Caco-2 (cell line): ENCODE data around the gene ATOH8. TPM values are rescaled to one million over a fixed set of nuclear protein-coding genes. Genes with fewer than 3 reads are reported as not detected.
"Not testable (repeated sequence)": the region's sequence is repeated elsewhere in the genome, so short reads cannot be mapped to it uniquely, and the experiment has no call there.

ENCODE experiments used
- BruUV-seq: library from RNA; stranded (reverse); fragments of 400-500 nt; replicated peaks from 2 replicates; lab custom pipeline; 2021; lab: Mats Ljungman, UMichigan
- CTCF ChIA-PET: fragments of 300-600 bp; sonication (Branson Sonifier 250); formaldehyde crosslinking; loops from one replicate; lab custom pipeline; 2022; ENCODE audit warnings: antibody characterized with exemption; lab: Charles Lee
- POLR2A ChIA-PET: fragments of 300-600 bp; sonication (Branson Sonifier 250); formaldehyde crosslinking; loops from one replicate; lab custom pipeline; 2022; ENCODE audit warnings: antibody characterized with exemption; lab: Charles Lee
- DNase-seq, 2 experiments: peaks; one replicate each; pipeline versions ENCODE4 v3.0.0 to v3.0.0-alpha.2; 2020 to 2022
- H3K27me3 ChIP-seq: replicated peaks from 2 replicates; pipeline ENCODE4 v1.6.0; 2011; ENCODE audit warnings: low read length; ENCODE audit not compliant: control insufficient read depth, insufficient read depth
- H3K36me3 ChIP-seq: 2 replicates; pipeline ENCODE4 v1.5.1; 2011; ENCODE audit warnings: low read length; ENCODE audit not compliant: control insufficient read depth, insufficient read depth
- H3K4me1 ChIP-seq: fragments of 250-450 bp; sonication (Bioruptor Pico); 2 replicates; pipeline ENCODE4 v1.5.1; 2020; ENCODE audit warnings: mild to moderate bottlenecking
- H3K4me3 ChIP-seq: 2 replicates; pipeline ENCODE4 v1.5.1; 2011; ENCODE audit warnings: low read depth, mild to moderate bottlenecking, control low read depth, low read length
- H3K9me3 ChIP-seq: fragments of 250-450 bp; sonication (Bioruptor Pico); 2 replicates; pipeline ENCODE4 v1.5.1; 2020; ENCODE audit warnings: mild to moderate bottlenecking, moderate library complexity
- H3K27ac Mint-ChIP-seq: one replicate; pipeline ENCODE4 v1.8.0; 2022; ENCODE audit warnings: mixed read lengths; ENCODE audit not compliant: unreplicated experiment
- H3K27me3 Mint-ChIP-seq: one replicate; pipeline ENCODE4 v1.8.0; 2022; ENCODE audit warnings: mixed read lengths; ENCODE audit not compliant: insufficient read depth, unreplicated experiment
- H3K36me3 Mint-ChIP-seq: one replicate; pipeline ENCODE4 v1.8.0; 2022; ENCODE audit warnings: mild to moderate bottlenecking, mixed read lengths; ENCODE audit not compliant: insufficient read depth, unreplicated experiment
- H3K4me1 Mint-ChIP-seq: one replicate; pipeline ENCODE4 v1.8.0; 2022; ENCODE audit warnings: low read depth, mixed read lengths; ENCODE audit not compliant: unreplicated experiment
- H3K4me3 Mint-ChIP-seq: one replicate; pipeline ENCODE4 v1.8.0; 2022; ENCODE audit warnings: mild to moderate bottlenecking, moderate library complexity, mixed read lengths; ENCODE audit not compliant: unreplicated experiment
- H3K9me3 Mint-ChIP-seq: one replicate; pipeline ENCODE4 v1.8.0; 2022; ENCODE audit warnings: mixed read lengths; ENCODE audit not compliant: unreplicated experiment
- intact Hi-C: fragments of 100-400 bp; cut with micrococcal nuclease; formaldehyde crosslinking; loops from one replicate; pipeline ENCODE4 v1.10.0; 2022; ENCODE audit not compliant: unreplicated experiment
- total RNA-seq: library from RNA; stranded (reverse); gene quantifications from 2 replicates; pipeline ENCODE4 v1.2.3, GENCODE V29; 2022
- TF ChIP-seq, protein P1 (sequence below), 2 experiments: fragments of 200-600 bp in 1 of 2; IDR thresholded peaks; 1 replicate in 1 of 2; 2 replicates in 1 of 2; pipeline versions ENCODE4 v1.5.1 to v1.8.0; 2011 to 2022; ENCODE audit warnings: antibody characterized with exemption in 1 of 2, control low read depth in 1 of 2, inconsistent platforms in 1 of 2, low read depth in 1 of 2, low read length in 1 of 2, mild to moderate bottlenecking in 1 of 2, moderate library complexity in 1 of 2; ENCODE audit not compliant: insufficient read depth in 1 of 2, severe bottlenecking in 1 of 2, unreplicated experiment in 1 of 2

The ATOH8 gene
- total RNA-seq, 1 experiment from 2014 or later = not detected

DNA sequence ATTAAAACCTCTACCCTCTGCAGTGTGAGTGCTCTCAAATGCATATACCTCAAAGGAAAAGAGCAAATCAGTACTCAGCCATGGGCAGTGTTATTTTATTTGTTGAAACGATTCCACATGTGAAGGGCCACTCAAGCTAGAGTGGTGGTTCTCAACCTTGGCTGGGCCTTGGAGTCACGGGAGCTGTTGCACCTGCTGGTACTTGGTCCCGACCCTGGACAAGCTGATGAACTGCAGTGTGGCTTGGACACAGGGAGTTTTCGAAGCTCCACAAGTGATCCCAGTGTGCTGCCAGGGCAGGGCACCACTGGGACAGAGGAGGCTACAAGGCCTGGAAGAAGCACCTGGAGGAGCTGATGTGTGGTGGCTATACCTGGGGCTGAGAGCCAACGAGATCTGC lies 40.0 kb upstream of the ATOH8 start:
- TF ChIP-seq, protein P1, sequence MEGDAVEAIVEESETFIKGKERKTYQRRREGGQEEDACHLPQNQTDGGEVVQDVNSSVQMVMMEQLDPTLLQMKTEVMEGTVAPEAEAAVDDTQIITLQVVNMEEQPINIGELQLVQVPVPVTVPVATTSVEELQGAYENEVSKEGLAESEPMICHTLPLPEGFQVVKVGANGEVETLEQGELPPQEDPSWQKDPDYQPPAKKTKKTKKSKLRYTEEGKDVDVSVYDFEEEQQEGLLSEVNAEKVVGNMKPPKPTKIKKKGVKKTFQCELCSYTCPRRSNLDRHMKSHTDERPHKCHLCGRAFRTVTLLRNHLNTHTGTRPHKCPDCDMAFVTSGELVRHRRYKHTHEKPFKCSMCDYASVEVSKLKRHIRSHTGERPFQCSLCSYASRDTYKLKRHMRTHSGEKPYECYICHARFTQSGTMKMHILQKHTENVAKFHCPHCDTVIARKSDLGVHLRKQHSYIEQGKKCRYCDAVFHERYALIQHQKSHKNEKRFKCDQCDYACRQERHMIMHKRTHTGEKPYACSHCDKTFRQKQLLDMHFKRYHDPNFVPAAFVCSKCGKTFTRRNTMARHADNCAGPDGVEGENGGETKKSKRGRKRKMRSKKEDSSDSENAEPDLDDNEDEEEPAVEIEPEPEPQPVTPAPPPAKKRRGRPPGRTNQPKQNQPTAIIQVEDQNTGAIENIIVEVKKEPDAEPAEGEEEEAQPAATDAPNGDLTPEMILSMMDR (IDR thresholded peaks at IDR 0.05; ENCODE audit: insufficient read depth in 1 of 2, low read depth in 1 of 2, low read length in 1 of 2, severe bottlenecking in 1 of 2, unreplicated experiment in 1 of 2) = no peak
- POLR2A ChIA-PET = no interaction called here
- Mint-ChIP-seq H3K4me3 (no peak overlapping the region), H3K36me3 (no peaks in the 10 kb centered on the region), H3K9me3 (no peaks in the 10 kb centered on the region), H3K4me1 (no peaks in the 10 kb centered on the region), H3K27me3 (no peaks in the 10 kb centered on the region), H3K27ac (no peak overlapping the region)
- no peaks in the 10 kb centered on the region for H3K36me3 ChIP-seq
- CTCF ChIA-PET = no interaction called here
- DNase-seq = no peak
- H3K9me3 ChIP-seq = no peaks in the 10 kb centered on the region
- no peak overlapping the region for H3K4me3 ChIP-seq
- no peaks in the 10 kb centered on the region for H3K4me1 ChIP-seq
- BruUV-seq = no TSS peak
- no peaks in the 10 kb centered on the region; the same call in 1 of the 2 replicates for H3K27me3 ChIP-seq
- intact Hi-C loops = no loop called here

DNA sequence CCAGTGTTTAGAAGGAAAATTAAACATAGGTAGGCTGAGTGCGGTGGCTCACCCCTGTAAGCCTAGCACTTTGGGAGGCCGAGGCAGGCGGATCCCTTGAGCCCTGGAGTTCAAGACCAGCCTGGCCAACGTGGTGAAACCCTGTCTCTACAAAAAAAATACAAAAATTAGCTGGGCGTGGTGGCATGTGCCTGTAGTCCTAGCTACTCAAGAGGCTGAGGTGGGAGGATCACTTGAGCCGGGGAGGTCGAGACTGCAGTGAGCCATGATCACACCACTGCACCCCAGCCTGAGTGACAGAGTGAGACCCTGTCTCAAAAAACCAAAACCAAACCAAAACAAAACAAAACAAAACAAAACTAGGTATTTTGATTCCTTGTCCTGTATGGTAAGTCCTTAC lies 39.4 kb upstream of the ATOH8 start:
- H3K9me3 Mint-ChIP-seq, H3K27ac Mint-ChIP-seq, POLR2A ChIA-PET, DNase-seq, H3K4me3 ChIP-seq, BruUV-seq, H3K27me3 ChIP-seq, intact Hi-C loops, H3K4me3 Mint-ChIP-seq, H3K27me3 Mint-ChIP-seq, H3K36me3 Mint-ChIP-seq, H3K9me3 ChIP-seq, H3K36me3 ChIP-seq, H3K4me1 ChIP-seq, CTCF ChIA-PET, H3K4me1 Mint-ChIP-seq: not testable (repeated sequence)

DNA sequence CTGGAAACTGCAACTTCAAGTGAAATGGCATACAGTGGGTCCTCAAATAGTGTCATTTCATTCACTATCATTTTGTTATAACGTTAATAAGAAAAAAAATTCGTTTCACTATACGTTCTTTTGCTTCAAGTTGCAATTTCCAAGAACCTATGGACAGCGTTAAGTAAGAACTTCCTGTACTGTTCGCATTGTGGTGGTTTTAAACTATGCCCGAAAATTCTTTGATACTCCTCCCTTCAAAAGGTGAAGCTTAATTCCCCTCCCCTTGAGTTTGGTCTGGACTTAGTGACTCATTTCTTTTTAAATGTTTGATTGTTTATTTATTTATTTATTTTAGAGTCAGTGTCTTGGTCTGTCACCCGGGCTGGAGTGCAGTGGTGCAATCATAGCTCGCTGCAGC lies 39.0 kb upstream of the ATOH8 start:
- Histone ChIP-seq H3K4me1 (no peaks in the 10 kb centered on the region), H3K4me3 (no peak overlapping the region), H3K36me3 (no peaks in the 10 kb centered on the region), H3K9me3 (no peaks in the 10 kb centered on the region; the same call in 1 of the 2 replicates), H3K27me3 (no peaks in the 10 kb centered on the region; the same call in 1 of the 2 replicates)
- H3K27ac Mint-ChIP-seq = no peak overlapping the region
- BruUV-seq = no TSS peak
- POLR2A ChIA-PET = no interaction called here
- H3K4me3 Mint-ChIP-seq = no peak overlapping the region
- H3K4me1 Mint-ChIP-seq = no peaks in the 10 kb centered on the region
- H3K36me3 Mint-ChIP-seq = no peaks in the 10 kb centered on the region
- no peaks in the 10 kb centered on the region for H3K9me3 Mint-ChIP-seq
- H3K27me3 Mint-ChIP-seq = no peaks in the 10 kb centered on the region
- TF ChIP-seq, protein P1 (IDR thresholded peaks at IDR 0.05; ENCODE audit: insufficient read depth in 1 of 2, low read depth in 1 of 2, low read length in 1 of 2, severe bottlenecking in 1 of 2, unreplicated experiment in 1 of 2) = no peak
- CTCF ChIA-PET = no interaction called here
- intact Hi-C loops = no loop called here
- no peak for DNase-seq
